CD14-positive monocyte (primary cell): ENCODE measurements around the gene MED27. TPM values are rescaled to one million over a fixed set of nuclear protein-coding genes. Genes with fewer than 3 reads are reported as not detected.

ENCODE experiments used
- DNase-seq, 3 donors: peaks; one replicate each; pipeline ENCODE4 v3.0.0-alpha.2; 2011 to 2022
- H2AFZ ChIP-seq: 2 replicates; pipeline ENCODE4 v1.6.0; 2012; ENCODE audit warnings: mild to moderate bottlenecking, low read depth, low read length, inconsistent platforms; ENCODE audit not compliant: insufficient read depth, poor library complexity, severe bottlenecking
- H3K27ac ChIP-seq, 2 donors: 1 replicate in 1 of 2; 2 replicates in 1 of 2; pipeline ENCODE4 v1.5.1; 2012 to 2013; ENCODE audit warnings: low read length in 2 of 2, control low read depth in 1 of 2, inconsistent platforms in 1 of 2, low read depth in 1 of 2, mild to moderate bottlenecking in 1 of 2
- H3K27me3 ChIP-seq, 2 donors: one replicate each; pipeline versions ENCODE4 v1.6.0 to v1.6.1; 2011 to 2013; ENCODE audit warnings: low read length in 2 of 2; ENCODE audit not compliant: control insufficient read depth in 2 of 2, insufficient read depth in 2 of 2
- H3K36me3 ChIP-seq, 2 donors: replicated peaks in 1 of 2; 1 replicate in 1 of 2; 2 replicates in 1 of 2; pipeline versions ENCODE4 v1.5.1 to v1.6.1; 2012 to 2013; ENCODE audit warnings: low read length in 2 of 2, control low read depth in 1 of 2, inconsistent platforms in 1 of 2, mild to moderate bottlenecking in 1 of 2; ENCODE audit not compliant: insufficient read depth in 2 of 2, control insufficient read depth in 1 of 2
- H3K4me1 ChIP-seq, 2 donors: 1 replicate in 1 of 2; 2 replicates in 1 of 2; pipeline versions ENCODE4 v1.5.1 to v1.6.1; 2012 to 2013; ENCODE audit warnings: low read length in 2 of 2, control low read depth in 1 of 2, inconsistent platforms in 1 of 2, mild to moderate bottlenecking in 1 of 2, moderate library complexity in 1 of 2; ENCODE audit not compliant: insufficient read depth in 2 of 2, control insufficient read depth in 1 of 2
- H3K4me2 ChIP-seq: replicated peaks from 2 replicates; pipeline ENCODE3; 2012; ENCODE audit warnings: low read length, moderate library complexity, mild to moderate bottlenecking; ENCODE audit not compliant: poor library complexity, severe bottlenecking; ENCODE audit errors: extremely low read depth
- H3K4me3 ChIP-seq, 3 experiments: fragments of 200-600 bp in 1 of 3; sonication (generic) in 1 of 3; replicated peaks in 1 of 3; 1 replicate in 2 of 3; 2 replicates in 1 of 3; pipeline ENCODE4 v1.5.1; 2011 to 2013; ENCODE audit warnings: low read length in 3 of 3, mild to moderate bottlenecking in 3 of 3, control low read depth in 2 of 3, low read depth in 2 of 3, inconsistent platforms in 1 of 3, moderate library complexity in 1 of 3
- H3K79me2 ChIP-seq: 2 replicates; pipeline ENCODE4 v1.6.0; 2012; ENCODE audit warnings: mild to moderate bottlenecking, control low read depth, inconsistent platforms, low read length, moderate library complexity; ENCODE audit not compliant: insufficient read depth
- H3K9ac ChIP-seq: 2 replicates; pipeline ENCODE4 v1.6.0; 2017; ENCODE audit warnings: low read length, mild to moderate bottlenecking; ENCODE audit not compliant: insufficient read depth, poor library complexity, severe bottlenecking
- H3K9me3 ChIP-seq, 2 donors: replicated peaks in 1 of 2; 1 replicate in 1 of 2; 2 replicates in 1 of 2; pipeline versions ENCODE4 v1.5.1 to v1.6.1; 2012 to 2013; ENCODE audit warnings: low read length in 2 of 2, control low read depth in 1 of 2; ENCODE audit not compliant: control insufficient read depth in 1 of 2, insufficient read depth in 1 of 2
- H4K20me1 ChIP-seq: 2 replicates; pipeline ENCODE4 v1.6.0; 2012; ENCODE audit warnings: mild to moderate bottlenecking, low read length, control low read depth, moderate library complexity; ENCODE audit not compliant: insufficient read depth
- H3K27ac Mint-ChIP-seq, 7 donors: one replicate each; pipeline ENCODE4 v1.8.0; 2020; ENCODE audit warnings: mild to moderate bottlenecking in 7 of 7, mixed read lengths in 7 of 7, moderate library complexity in 6 of 7, inconsistent platforms in 2 of 7
- H3K27me3 Mint-ChIP-seq, 3 donors: one replicate each; pipeline ENCODE4 v1.8.0; 2021 to 2022; ENCODE audit warnings: low read depth in 3 of 3, mild to moderate bottlenecking in 3 of 3, mixed read lengths in 3 of 3, moderate library complexity in 3 of 3, inconsistent platforms in 1 of 3
- H3K36me3 Mint-ChIP-seq, 2 donors: one replicate each; pipeline ENCODE4 v1.8.0; 2020; ENCODE audit warnings: mixed read lengths in 2 of 2, inconsistent platforms in 1 of 2, mild to moderate bottlenecking in 1 of 2
- H3K4me1 Mint-ChIP-seq: one replicate; pipeline ENCODE4 v1.8.0; 2020; ENCODE audit warnings: mild to moderate bottlenecking, mixed read lengths
- H3K4me3 Mint-ChIP-seq, 2 donors: one replicate each; pipeline ENCODE4 v1.8.0; 2020; ENCODE audit warnings: mild to moderate bottlenecking in 2 of 2, mixed read lengths in 2 of 2, moderate library complexity in 1 of 2
- H3K9me3 Mint-ChIP-seq, 7 donors: one replicate each; pipeline ENCODE4 v1.8.0; 2020 to 2022; ENCODE audit warnings: mixed read lengths in 7 of 7, mild to moderate bottlenecking in 6 of 7, moderate library complexity in 6 of 7, inconsistent platforms in 2 of 7
- WGBS: methylation state at CpG from one replicate; pipeline ENCODE4 v1.1.5; 2013; ENCODE audit warnings: missing lambda C conversion rate; ENCODE audit not compliant: insufficient coverage; 5-methylcytosine and 5-hydroxymethylcytosine counted together
- intact Hi-C, 2 donors: fragments of 100-400 bp; cut with micrococcal nuclease; formaldehyde crosslinking; loops; one replicate each; pipeline versions ENCODE4 v1.15.0 to v1.15.1; 2023
- polyA plus RNA-seq, 3 donors: library from polyadenylated mRNA; depleted of rRNA in 1 of 3; unstranded in 2 of 3; stranded (reverse) in 1 of 3; fragments of 300-500 nt in 2 of 3; fragments of >200 nt in 1 of 3; fragmentation: Illumina TruSeq in 2 of 3; gene quantifications; 1 replicate in 2 of 3; 2 replicates in 1 of 3; pipeline ENCODE4 v1.2.3, GENCODE V29; 2012 to 2021
- TF ChIP-seq, protein P1 (sequence below): fragments of 200-600 bp; IDR thresholded peaks from one replicate; pipeline ENCODE4 v1.8.0; 2022; ENCODE audit warnings: antibody characterized with exemption, mild to moderate bottlenecking

MED27 gene
- polyA plus RNA-seq, 3 donors = 14.0 to 26.9 (median 25.8) TPM

DNA sequence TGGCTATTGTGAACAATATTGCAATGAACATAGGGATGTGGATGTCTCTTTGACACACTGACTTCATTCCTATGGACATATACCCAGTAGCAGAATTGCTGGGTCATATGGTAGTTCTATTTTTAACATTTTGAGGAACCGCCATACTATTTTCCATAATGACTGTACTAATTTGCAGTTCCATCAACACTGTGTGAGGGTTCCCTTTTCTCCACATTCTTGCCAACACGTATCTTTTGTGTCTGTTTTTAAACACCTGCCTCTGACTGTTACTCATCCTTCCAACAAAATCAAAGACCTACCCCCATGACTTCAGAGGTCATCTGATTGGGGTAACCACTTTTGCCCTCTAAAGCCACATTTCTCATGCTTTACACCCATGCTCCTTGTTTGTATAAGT is 133.5 kb downstream of the MED27 start:
- Mint-ChIP-seq H3K9me3 (no peaks in the 10 kb centered on the region), H3K4me1 (peaks cover 10% of the 10 kb centered on the region), H3K36me3 (peaks cover 6 to 7% of the 10 kb centered on the region in 2 donors), H3K27ac (peak overlapping the region in 3 of 7 donors; percentile 1 to 72 (median 22)), H3K27me3 (peaks cover 0 to 2% (median 0%) of the 10 kb centered on the region in 3 donors), H3K4me3 (no peak overlapping the region)
- TF ChIP-seq, protein P1, sequence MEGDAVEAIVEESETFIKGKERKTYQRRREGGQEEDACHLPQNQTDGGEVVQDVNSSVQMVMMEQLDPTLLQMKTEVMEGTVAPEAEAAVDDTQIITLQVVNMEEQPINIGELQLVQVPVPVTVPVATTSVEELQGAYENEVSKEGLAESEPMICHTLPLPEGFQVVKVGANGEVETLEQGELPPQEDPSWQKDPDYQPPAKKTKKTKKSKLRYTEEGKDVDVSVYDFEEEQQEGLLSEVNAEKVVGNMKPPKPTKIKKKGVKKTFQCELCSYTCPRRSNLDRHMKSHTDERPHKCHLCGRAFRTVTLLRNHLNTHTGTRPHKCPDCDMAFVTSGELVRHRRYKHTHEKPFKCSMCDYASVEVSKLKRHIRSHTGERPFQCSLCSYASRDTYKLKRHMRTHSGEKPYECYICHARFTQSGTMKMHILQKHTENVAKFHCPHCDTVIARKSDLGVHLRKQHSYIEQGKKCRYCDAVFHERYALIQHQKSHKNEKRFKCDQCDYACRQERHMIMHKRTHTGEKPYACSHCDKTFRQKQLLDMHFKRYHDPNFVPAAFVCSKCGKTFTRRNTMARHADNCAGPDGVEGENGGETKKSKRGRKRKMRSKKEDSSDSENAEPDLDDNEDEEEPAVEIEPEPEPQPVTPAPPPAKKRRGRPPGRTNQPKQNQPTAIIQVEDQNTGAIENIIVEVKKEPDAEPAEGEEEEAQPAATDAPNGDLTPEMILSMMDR = no peak
- no peak overlapping the region for H3K9ac ChIP-seq
- no peaks in the 10 kb centered on the region for H3K36me3 ChIP-seq
- peak in 1 of 3 donors; percentile 4 for DNase-seq
- H3K4me1 ChIP-seq = peaks cover 6 to 8% of the 10 kb centered on the region in 2 donors
- H3K27me3 ChIP-seq = no peaks in the 10 kb centered on the region
- no peaks in the 10 kb centered on the region for H3K79me2 ChIP-seq
- H3K4me3 ChIP-seq = no peak overlapping the region
- H2AFZ ChIP-seq = no peak overlapping the region
- no peak overlapping the region for H3K4me2 ChIP-seq
- H4K20me1 ChIP-seq = peaks cover 5% of the 10 kb centered on the region
- intact Hi-C loops = no loop called here
- H3K9me3 ChIP-seq = no peaks in the 10 kb centered on the region
- WGBS = 0% methylated on average over 1 of the region's 2 CpGs
- no peak overlapping the region for H3K27ac ChIP-seq

DNA sequence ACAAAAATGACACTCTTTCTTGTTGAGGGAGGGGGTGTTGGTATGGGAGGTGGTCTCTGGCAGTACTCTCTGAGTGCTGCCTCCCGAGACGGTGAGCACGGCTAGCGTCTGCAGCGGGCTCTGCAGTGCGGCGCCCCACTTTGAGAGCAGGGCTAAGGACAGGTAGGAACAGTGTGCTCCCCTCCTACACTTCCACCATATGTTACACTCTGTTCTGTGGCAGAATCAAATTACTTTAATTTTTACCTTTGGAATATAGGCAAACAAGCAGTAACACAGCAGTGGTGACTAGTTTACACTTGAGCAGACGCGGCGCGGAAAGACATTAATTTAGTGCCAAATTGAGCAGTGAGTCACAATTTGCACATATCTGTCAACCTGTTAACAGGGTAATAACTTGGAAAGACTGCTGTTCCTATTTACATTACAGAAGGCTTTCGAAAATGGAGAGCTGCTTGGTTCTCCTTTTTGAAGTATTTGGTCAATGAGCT is 136.3 kb downstream of the MED27 start:
- intact Hi-C loops = no loop called here
- TF ChIP-seq, protein P1 = no peak
- H3K27ac Mint-ChIP-seq = no peak overlapping the region
- no peak for DNase-seq
- no peak overlapping the region for H3K4me3 Mint-ChIP-seq
- Histone ChIP-seq H3K79me2 (no peaks in the 10 kb centered on the region), H3K4me2 (no peak overlapping the region), H3K9me3 (no peaks in the 10 kb centered on the region), H3K9ac (no peak overlapping the region), H3K4me3 (no peak overlapping the region), H3K27me3 (no peaks in the 10 kb centered on the region), H2AFZ (no peak overlapping the region), H3K27ac (no peak overlapping the region), H3K4me1 (peaks cover 6 to 8% of the 10 kb centered on the region in 2 donors), H3K36me3 (peaks cover 0 to 10% of the 10 kb centered on the region in 2 donors), H4K20me1 (no peaks in the 10 kb centered on the region)
- 95% methylated on average over 6 of the region's 12 CpGs for WGBS
- peaks cover 10% of the 10 kb centered on the region for H3K4me1 Mint-ChIP-seq
- H3K36me3 Mint-ChIP-seq = peaks cover 9% of the 10 kb centered on the region in 2 donors
- no peaks in the 10 kb centered on the region for H3K27me3 Mint-ChIP-seq
- no peaks in the 10 kb centered on the region for H3K9me3 Mint-ChIP-seq
